ENCODE measurements around the gene AKR1B15. TPM values are rescaled to one million over a fixed set of nuclear protein-coding genes. Genes with fewer than 3 reads are reported as not detected.

AKR1B15 gene
- total RNA-seq, 2 experiments from 2014 or later = not detected

GRCh38 chr7:134585897-134586296 is 37.0 kb downstream of the AKR1B15 start:
- Mint-ChIP-seq H3K27me3 (peaks cover 41% of the 10 kb centered on the region), H3K36me3 (ENCODE audit: low read depth) (no peaks in the 10 kb centered on the region), H3K27ac (no peak overlapping the region), H3K9me3 (no peaks in the 10 kb centered on the region), H3K4me1 (ENCODE audit: low read depth) (no peaks in the 10 kb centered on the region), H3K4me3 (no peak overlapping the region)
- Histone ChIP-seq H3K27me3 (ENCODE audit: control insufficient read depth in 1 of 2, insufficient read depth in 2 of 2, low read length in 2 of 2) (peaks cover 2 to 14% of the 10 kb centered on the region in 2 experiments), H3K4me3 (ENCODE audit: low read length) (no peak overlapping the region), H3K27ac (ENCODE audit: low read depth in 1 of 2, low read length in 2 of 2) (no peak overlapping the region), H3K4me1 (ENCODE audit: insufficient read depth, low read length) (no peaks in the 10 kb centered on the region), H3K9me3 (ENCODE audit: control insufficient read depth in 1 of 2, insufficient read depth in 1 of 2, low read length in 2 of 2) (no peaks in the 10 kb centered on the region), H3K36me3 (ENCODE audit: insufficient read depth, low read length) (no peaks in the 10 kb centered on the region)
- TF ChIP-seq CTCF (IDR thresholded peaks at IDR 0.05) = no peak
- ATAC-seq (ENCODE audit: poor library complexity) (no peak), DNase-seq (no peak)
- intact Hi-C loops (cut with DNase I, micrococcal nuclease) = no loop called here
- ChIA-PET POLR2A (no interaction called here), CTCF (no interaction called here)

- H3K4me3 ChIP-seq (ENCODE audit: low read length) = no peak overlapping the region
- no peak overlapping the region for H3K27ac ChIP-seq (ENCODE audit: low read depth in 1 of 2, low read length in 2 of 2)
- H3K4me1 Mint-ChIP-seq (ENCODE audit: low read depth) = no peaks in the 10 kb centered on the region
- POLR2A ChIA-PET = no interaction called here
- peaks cover 34% of the 10 kb centered on the region for H3K27me3 Mint-ChIP-seq
- intact Hi-C loops (cut with DNase I, micrococcal nuclease) = no loop called here
- peaks cover 2% of the 10 kb centered on the region for H3K9me3 Mint-ChIP-seq
- no peak for TF ChIP-seq CTCF (IDR thresholded peaks at IDR 0.05)
- H3K36me3 ChIP-seq (ENCODE audit: insufficient read depth, low read length) = no peaks in the 10 kb centered on the region
- ATAC-seq (ENCODE audit: poor library complexity) = no peak
- CTCF ChIA-PET = no interaction called here
- H3K4me3 Mint-ChIP-seq = no peak overlapping the region
- H3K36me3 Mint-ChIP-seq (ENCODE audit: low read depth) = no peaks in the 10 kb centered on the region
- H3K27ac Mint-ChIP-seq = no peak overlapping the region
- H3K27me3 ChIP-seq (ENCODE audit: control insufficient read depth in 1 of 2, insufficient read depth in 2 of 2, low read length in 2 of 2) = peaks cover 2 to 14% of the 10 kb centered on the region in 2 experiments
- no peak for DNase-seq
- peaks cover 0 to 4% of the 10 kb centered on the region in 2 experiments for H3K9me3 ChIP-seq (ENCODE audit: control insufficient read depth in 1 of 2, insufficient read depth in 1 of 2, low read length in 2 of 2)
- H3K4me1 ChIP-seq (ENCODE audit: insufficient read depth, low read length) = no peaks in the 10 kb centered on the region
These were observed 38.8 kb downstream of the AKR1B15 start for GRCh38 chr7:134587750-134588149.

GRCh38 chr7:134589491-134589941 is 40.6 kb downstream of the AKR1B15 start:
- DNase-seq (no peak), ATAC-seq (ENCODE audit: poor library complexity) (no peak)
- intact Hi-C loops (cut with DNase I, micrococcal nuclease) = no loop called here
- H3K27ac Mint-ChIP-seq = no peak overlapping the region
- H3K4me3 ChIP-seq (ENCODE audit: low read length) = no peak overlapping the region
- H3K27ac ChIP-seq (ENCODE audit: low read depth in 1 of 2, low read length in 2 of 2) = no peak overlapping the region
- peaks cover 2 to 5% of the 10 kb centered on the region in 2 experiments for H3K27me3 ChIP-seq (ENCODE audit: control insufficient read depth in 1 of 2, insufficient read depth in 2 of 2, low read length in 2 of 2)
- POLR2A ChIA-PET = no interaction called here
- no peaks in the 10 kb centered on the region for H3K4me1 ChIP-seq (ENCODE audit: insufficient read depth, low read length)
- H3K9me3 ChIP-seq (ENCODE audit: control insufficient read depth in 1 of 2, insufficient read depth in 1 of 2, low read length in 2 of 2) = peaks cover 0 to 5% of the 10 kb centered on the region in 2 experiments
- H3K4me3 Mint-ChIP-seq = no peak overlapping the region
- H3K36me3 Mint-ChIP-seq (ENCODE audit: low read depth) = no peaks in the 10 kb centered on the region
- peaks cover 2% of the 10 kb centered on the region for H3K9me3 Mint-ChIP-seq
- no peaks in the 10 kb centered on the region for H3K36me3 ChIP-seq (ENCODE audit: insufficient read depth, low read length)
- peaks cover 25% of the 10 kb centered on the region for H3K27me3 Mint-ChIP-seq
- CTCF ChIA-PET = no interaction called here
- no peaks in the 10 kb centered on the region for H3K4me1 Mint-ChIP-seq (ENCODE audit: low read depth)
- TF ChIP-seq CTCF (IDR thresholded peaks at IDR 0.05) = no peak

All from CD4-positive, alpha-beta T cell (primary cell).